ENCODE measurements around the gene MOK.

MOK gene

DNA sequence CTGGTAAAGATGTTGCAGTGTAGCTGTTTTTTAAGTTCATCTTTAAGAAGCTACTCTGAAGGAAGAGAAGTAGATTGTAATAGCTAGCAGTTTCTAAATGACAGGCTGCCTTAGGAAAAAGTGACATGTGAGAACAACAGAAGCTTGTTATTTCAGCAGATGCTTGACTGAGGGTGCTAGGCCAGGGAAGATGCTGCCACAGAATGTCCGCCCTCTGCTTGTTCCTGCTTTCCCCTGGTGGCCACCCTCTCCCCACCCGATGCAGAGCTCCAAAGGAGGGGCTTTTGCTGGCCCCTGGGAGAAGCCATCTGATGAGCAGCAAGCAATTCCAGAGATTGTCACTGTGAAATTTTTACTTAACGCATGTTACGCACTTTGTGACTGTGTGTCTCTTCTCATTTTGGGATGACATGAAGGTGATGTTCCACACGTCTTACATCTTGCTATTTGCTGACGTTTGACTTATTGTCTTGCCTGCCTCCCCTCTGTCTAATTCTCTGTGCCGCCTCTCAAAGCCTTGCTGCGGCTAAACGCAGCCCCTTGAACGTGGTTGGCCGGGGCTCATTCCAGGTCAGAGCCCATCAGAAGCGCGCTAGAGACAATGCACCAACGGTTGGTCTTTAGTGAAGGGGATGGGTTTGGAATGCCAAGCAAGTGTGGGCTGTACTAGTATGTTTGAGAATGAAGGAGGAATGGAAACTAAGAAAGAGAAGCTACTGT is 120.5 kb downstream of the MOK start:
- no peak for DNase-seq (ENCODE audit: low read depth)

DNA sequence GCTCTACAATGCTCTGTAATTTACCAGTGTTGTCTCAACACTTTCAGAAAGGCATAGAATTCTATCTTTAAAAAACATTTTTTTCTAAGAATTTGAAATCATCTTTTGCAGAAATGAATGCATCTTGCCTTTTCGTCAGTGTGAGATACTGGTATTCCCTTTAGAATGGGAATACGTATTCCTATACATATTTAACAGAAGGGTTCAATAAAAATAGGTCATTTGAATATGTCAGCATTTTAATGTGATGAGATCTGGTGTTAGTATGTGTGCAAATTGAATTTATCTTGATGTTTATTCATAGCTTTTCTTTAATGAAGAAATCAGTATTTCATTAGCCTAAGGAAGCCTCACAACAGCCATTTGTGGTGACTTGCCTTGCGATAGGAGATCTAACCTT is 121.1 kb downstream of the MOK start:
- DNase-seq (ENCODE audit: low read depth), result no peak
- TF ChIP-seq, protein P1, sequence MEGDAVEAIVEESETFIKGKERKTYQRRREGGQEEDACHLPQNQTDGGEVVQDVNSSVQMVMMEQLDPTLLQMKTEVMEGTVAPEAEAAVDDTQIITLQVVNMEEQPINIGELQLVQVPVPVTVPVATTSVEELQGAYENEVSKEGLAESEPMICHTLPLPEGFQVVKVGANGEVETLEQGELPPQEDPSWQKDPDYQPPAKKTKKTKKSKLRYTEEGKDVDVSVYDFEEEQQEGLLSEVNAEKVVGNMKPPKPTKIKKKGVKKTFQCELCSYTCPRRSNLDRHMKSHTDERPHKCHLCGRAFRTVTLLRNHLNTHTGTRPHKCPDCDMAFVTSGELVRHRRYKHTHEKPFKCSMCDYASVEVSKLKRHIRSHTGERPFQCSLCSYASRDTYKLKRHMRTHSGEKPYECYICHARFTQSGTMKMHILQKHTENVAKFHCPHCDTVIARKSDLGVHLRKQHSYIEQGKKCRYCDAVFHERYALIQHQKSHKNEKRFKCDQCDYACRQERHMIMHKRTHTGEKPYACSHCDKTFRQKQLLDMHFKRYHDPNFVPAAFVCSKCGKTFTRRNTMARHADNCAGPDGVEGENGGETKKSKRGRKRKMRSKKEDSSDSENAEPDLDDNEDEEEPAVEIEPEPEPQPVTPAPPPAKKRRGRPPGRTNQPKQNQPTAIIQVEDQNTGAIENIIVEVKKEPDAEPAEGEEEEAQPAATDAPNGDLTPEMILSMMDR (IDR thresholded peaks at IDR 0.05; ENCODE audit: insufficient read depth, low read depth, low read length, missing control alignments), result no peak
- H3K4me3 ChIP-seq (ENCODE audit: low read length), result no peak overlapping the region

More for the DNA sequence above, 120.5 kb downstream of the MOK start:
- no peak overlapping the region for H3K4me3 ChIP-seq (ENCODE audit: low read length)
- TF ChIP-seq, protein P1 (IDR thresholded peaks at IDR 0.05; ENCODE audit: insufficient read depth, low read depth, low read length, missing control alignments), result no peak

DNA sequence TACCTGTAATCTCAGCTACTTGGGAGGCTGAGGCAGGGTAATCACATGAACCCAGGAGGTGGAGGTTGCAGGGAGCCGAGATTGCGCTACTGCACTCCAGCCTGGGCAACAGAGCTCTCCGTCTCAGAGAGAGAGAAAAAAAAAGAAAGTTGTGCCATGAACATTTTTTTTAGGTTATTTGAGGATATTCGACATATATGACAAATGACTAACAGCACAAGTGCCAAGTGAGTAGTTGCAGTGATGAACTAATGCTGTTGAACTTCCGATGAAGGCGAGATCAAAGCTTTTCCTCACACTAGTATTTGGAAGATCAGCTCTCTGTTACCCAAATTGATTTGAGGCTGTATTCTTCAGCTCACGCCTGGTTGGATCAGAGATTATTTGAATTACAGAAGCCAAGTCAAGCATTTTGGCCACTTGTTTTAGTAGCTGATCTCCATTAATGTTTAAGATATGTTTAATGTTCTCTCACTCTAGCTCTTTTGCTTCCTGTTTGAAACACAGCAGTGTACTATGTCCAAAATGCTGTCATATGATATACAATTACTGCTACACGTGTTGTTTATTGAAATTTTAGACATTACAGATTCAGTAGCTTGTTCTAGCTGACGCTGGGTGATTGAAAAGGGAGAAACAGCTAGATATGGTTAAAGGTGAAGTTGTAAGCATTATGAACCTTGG is 121.9 kb downstream of the MOK start:
- TF ChIP-seq, protein P1 (IDR thresholded peaks at IDR 0.05; ENCODE audit: insufficient read depth, low read depth, low read length, missing control alignments), result no peak
- peak; percentile 14 for DNase-seq (ENCODE audit: low read depth)
- H3K4me3 ChIP-seq (ENCODE audit: low read length), result no peak overlapping the region

DNA sequence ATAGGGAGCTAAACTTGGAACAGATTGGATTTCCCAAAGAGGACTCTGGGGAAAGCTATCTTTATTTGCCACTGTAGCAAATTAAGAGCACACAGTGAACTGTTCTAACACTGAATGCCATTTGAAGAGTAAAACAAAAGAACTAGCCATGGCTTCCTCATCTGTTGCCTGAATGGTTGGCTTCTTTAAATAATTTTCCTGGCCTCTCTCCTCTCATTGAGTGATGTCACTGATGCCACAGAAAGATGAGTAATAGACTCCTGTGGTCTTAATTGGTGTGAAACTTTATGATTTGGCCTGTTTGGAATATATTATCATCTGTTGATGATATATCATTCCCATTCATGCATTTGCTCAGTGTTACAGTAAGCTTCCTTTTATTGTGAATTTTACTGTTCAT is 122.8 kb downstream of the MOK start:
- peak; percentile 54 for DNase-seq (ENCODE audit: low read depth)
- H3K4me3 ChIP-seq (ENCODE audit: low read length), result no peak overlapping the region
- TF ChIP-seq, protein P1 (IDR thresholded peaks at IDR 0.05; ENCODE audit: insufficient read depth, low read depth, low read length, missing control alignments), result no peak

DNA sequence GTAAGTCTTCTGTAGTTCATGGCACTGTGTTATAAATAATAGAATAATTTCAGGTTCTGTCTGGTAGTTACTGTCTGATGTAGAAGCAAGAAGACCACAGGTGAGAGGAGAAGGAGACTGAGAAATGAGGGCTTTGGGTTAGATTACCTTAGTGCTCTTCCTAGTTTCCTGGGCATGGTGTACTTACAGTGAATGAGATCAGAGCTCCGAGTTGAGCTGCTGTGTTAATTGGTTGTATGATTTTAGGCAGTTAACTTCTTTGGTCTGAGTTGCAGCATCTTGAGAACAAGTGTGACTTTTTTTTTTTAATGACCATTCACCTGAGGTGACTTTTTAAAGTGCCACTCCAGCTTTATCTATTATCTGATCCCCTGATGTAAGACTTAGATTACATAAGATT is 123.8 kb downstream of the MOK start:
- no peak for DNase-seq (ENCODE audit: low read depth)
- TF ChIP-seq, protein P1 (IDR thresholded peaks at IDR 0.05; ENCODE audit: insufficient read depth, low read depth, low read length, missing control alignments), result no peak
- H3K4me3 ChIP-seq (ENCODE audit: low read length), result no peak overlapping the region

DNA sequence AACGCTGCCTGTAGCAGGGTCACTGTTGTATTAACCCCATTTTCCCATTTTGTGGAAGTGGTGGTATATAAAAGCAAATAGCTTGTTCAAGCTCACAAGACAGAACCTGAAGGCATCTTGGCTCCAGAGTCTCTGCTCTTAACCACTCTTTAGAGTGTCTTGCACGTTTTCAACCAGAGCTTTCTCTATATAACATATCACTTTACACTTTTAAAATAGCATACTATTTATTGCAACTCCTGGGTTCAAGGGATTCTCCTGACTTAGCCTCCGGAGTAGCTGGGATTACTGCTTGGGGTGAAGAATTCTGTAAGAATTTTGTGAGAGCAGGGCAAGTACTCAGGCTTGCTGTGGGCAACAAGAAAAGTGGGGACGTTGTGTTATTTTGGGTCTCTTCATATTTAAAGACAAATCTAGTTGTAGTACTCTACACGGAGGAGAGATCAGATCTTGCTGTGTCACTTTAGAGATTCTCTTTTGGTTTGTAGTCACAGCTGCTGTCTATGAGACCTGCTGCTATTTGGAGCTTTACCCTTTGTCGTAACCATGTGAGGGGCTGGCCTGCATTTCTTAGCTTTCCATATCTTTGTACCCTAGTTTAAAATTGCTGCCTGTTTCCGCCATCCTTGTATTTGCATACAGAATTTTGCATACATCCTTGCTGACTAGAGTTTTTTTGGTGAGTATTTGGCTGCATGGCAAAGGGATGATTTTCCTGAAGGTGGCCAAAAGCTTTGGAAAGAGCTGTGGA is 124.5 kb downstream of the MOK start:
- no peak for DNase-seq (ENCODE audit: low read depth)
- TF ChIP-seq, protein P1 (IDR thresholded peaks at IDR 0.05; ENCODE audit: insufficient read depth, low read depth, low read length, missing control alignments), result no peak

More for the DNA sequence above, 124.5 kb downstream of the MOK start:
- H3K4me3 ChIP-seq (ENCODE audit: low read length), result no peak overlapping the region
